Testis (tissue), 3 donors: ENCODE data around the gene OR2AG2. TPM values are rescaled to one million over a fixed set of nuclear protein-coding genes. Genes with fewer than 3 reads are reported as not detected.

Experiments used
- DNase-seq: peaks from one replicate; pipeline ENCODE4 v3.0.0-alpha.2; 2019
- H3K27ac ChIP-seq, 2 donors: fragments of 200-600 bp; sonication (generic); one replicate each; pipeline ENCODE4 v1.5.1; 2019
- H3K27me3 ChIP-seq: fragments of 200-600 bp; sonication (generic); one replicate; pipeline ENCODE4 v1.5.1; 2019
- H3K36me3 ChIP-seq: fragments of 200-600 bp; sonication (generic); one replicate; pipeline ENCODE4 v1.5.1; 2017; ENCODE audit warnings: low read depth; ENCODE audit errors: missing control alignments
- H3K4me1 ChIP-seq: fragments of 200-600 bp; sonication (generic); one replicate; pipeline ENCODE4 v1.5.1; 2019
- H3K4me3 ChIP-seq, 2 donors: fragments of 200-600 bp; sonication (generic); one replicate each; pipeline ENCODE4 v1.5.1; 2017 to 2019
- H3K9me3 ChIP-seq: fragments of 200-600 bp; sonication (generic); one replicate; pipeline ENCODE4 v1.5.1; 2017
- CTCF ChIP-seq, 3 experiments: fragments of 450-650 bp in 2 of 3; fragments of 200-600 bp in 1 of 3; sonication (generic) in 1 of 3; IDR thresholded peaks; one replicate each; pipeline ENCODE4 v1.5.1; 2016 to 2019; ENCODE audit warnings: antibody characterized with exemption in 3 of 3, mild to moderate bottlenecking in 2 of 3, moderate library complexity in 1 of 3
- POLR2A ChIP-seq: fragments of 450-650 bp; IDR thresholded peaks from one replicate; pipeline ENCODE4 v1.6.1; 2017; ENCODE audit warnings: antibody characterized with exemption, mild to moderate bottlenecking, moderate library complexity
- WGBS, 2 donors: methylation state at CpG; one replicate each; pipeline ENCODE4 v1.1.5; 2018; 5-methylcytosine and 5-hydroxymethylcytosine counted together
- intact Hi-C: fragments of 100-400 bp; cut with DNase I; formaldehyde crosslinking; loops from one replicate; pipeline ENCODE4 v1.15.1; 2023; ENCODE audit warnings: low total_unique reads
- polyA plus RNA-seq: library from polyadenylated mRNA; stranded (reverse); fragments of 350-450 nt; fragmentation: Illumina TruSeq; extraction: RNeasy Lipid Tissue Mini Kit (QIAGEN cat#74804); gene quantifications from one replicate; pipeline ENCODE4 v1.2.3, GENCODE V29; 2014; ENCODE audit warnings: low read depth, low replicate concordance; ENCODE audit not compliant: insufficient read depth
- total RNA-seq, 2 donors: library from RNA; depleted of rRNA; stranded (reverse); fragments of >200 nt; gene quantifications; one replicate each; pipeline ENCODE4 v1.2.3, GENCODE V29; 2016

The OR2AG2 gene
- total and polyA plus RNA-seq, 3 donors from 2014 or later = 0.30 to 2.8 (median 1.8) TPM

- Histone ChIP-seq H3K36me3 (no peaks in the 10 kb centered on the region), H3K9me3 (no peaks in the 10 kb centered on the region), H3K4me1 (no peaks in the 10 kb centered on the region), H3K27me3 (no peaks in the 10 kb centered on the region), H3K4me3 (no peak overlapping the region), H3K27ac (no peak overlapping the region)
- TF ChIP-seq CTCF (IDR thresholded peaks at IDR 0.05) (peak; percentile 30 to 87 (median 66)), POLR2A (no peak)
- intact Hi-C loops = no loop called here
- peak; percentile 34 for DNase-seq
- 22 to 35% methylated on average over 5 of the region's 5 CpGs for WGBS, 2 donors
Observed at GRCh38 chr11:6755303-6755952, 16.3 kb downstream of the OR2AG2 start.

GRCh38 chr11:6747097-6747668 lies 24.6 kb downstream of the OR2AG2 start:
- no peaks in the 10 kb centered on the region for H3K36me3 ChIP-seq
- H3K27ac ChIP-seq = no peak overlapping the region
- intact Hi-C loops = no loop called here
- no peaks in the 10 kb centered on the region for H3K27me3 ChIP-seq
- H3K9me3 ChIP-seq = no peaks in the 10 kb centered on the region
- DNase-seq = no peak
- no peak overlapping the region for H3K4me3 ChIP-seq
- WGBS, 2 donors = 86 to 90% methylated on average over 3 of the region's 3 CpGs
- no peak for TF ChIP-seq CTCF (IDR thresholded peaks at IDR 0.05)
- no peak for TF ChIP-seq POLR2A
- no peaks in the 10 kb centered on the region for H3K4me1 ChIP-seq

- Histone ChIP-seq H3K27ac (peak overlapping the region in 1 of 2 donors; percentile 24), H3K4me1 (no peaks in the 10 kb centered on the region), H3K9me3 (no peaks in the 10 kb centered on the region), H3K4me3 (no peak overlapping the region), H3K27me3 (no peaks in the 10 kb centered on the region), H3K36me3 (no peaks in the 10 kb centered on the region)
- no peak for TF ChIP-seq CTCF (IDR thresholded peaks at IDR 0.05)
- TF ChIP-seq POLR2A = no peak
- no peak for DNase-seq
- intact Hi-C loops = no loop called here
- WGBS, 2 donors = 86 to 97% methylated on average over 1 of the region's 1 CpG
Observed at GRCh38 chr11:6746626-6747025, 25.1 kb downstream of the OR2AG2 start.

GRCh38 chr11:6746086-6746618 lies 25.6 kb downstream of the OR2AG2 start:
- TF ChIP-seq POLR2A (no peak), CTCF (IDR thresholded peaks at IDR 0.05) (no peak)

More at GRCh38 chr11:6746086-6746618, 25.6 kb downstream of the OR2AG2 start:
- H3K4me1 ChIP-seq = no peaks in the 10 kb centered on the region
- no peaks in the 10 kb centered on the region for H3K27me3 ChIP-seq
- H3K4me3 ChIP-seq = no peak overlapping the region
- WGBS, 2 donors = 53 to 59% methylated on average over 5 of the region's 5 CpGs
- no peaks in the 10 kb centered on the region for H3K36me3 ChIP-seq
- H3K27ac ChIP-seq = peak overlapping the region in 1 of 2 donors; percentile 24
- intact Hi-C loops = no loop called here
- H3K9me3 ChIP-seq = no peaks in the 10 kb centered on the region
- no peak for DNase-seq
